ENCODE measurements around the gene TLR3. TPM values are rescaled to one million over a fixed set of nuclear protein-coding genes. Genes with fewer than 3 reads are reported as not detected.

Gene TLR3
- total RNA-seq: not detected

- DNase-seq: no peak
- Mint-ChIP-seq H3K27me3 (ENCODE audit: low read depth) (peaks cover 6% of the 10 kb centered on the region), H3K4me1 (ENCODE audit: low read depth) (peaks cover 11% of the 10 kb centered on the region), H3K9me3 (no peaks in the 10 kb centered on the region), H3K36me3 (ENCODE audit: low read depth) (no peaks in the 10 kb centered on the region), H3K27ac (no peak within 1 kb of the TSS), H3K4me3 (peak within 1 kb of the TSS; percentile 57)
- intact Hi-C loops (cut with micrococcal nuclease): loop anchor here (1.0 kb wide), 4 partner anchors 69 to 519 kb away; partner anchors contain the start of gene CYP4V2
- CTCF ChIA-PET: interaction anchor here (0.7 to 2.0 kb wide), 7 partner anchors 63 to 518 kb away, joined by 3 to 10 read pairs (median 5); no protein-coding TSS in a partner anchor
These were observed at the start of gene TLR3 for GRCh38 chr4:186068581-186069348. Gene TLR3, plus strand, starts transcription at chr4:186069156. Its CDS starts 7,464 bp downstream, at chr4:186076620.

GRCh38 chr4:186019269-186019668, 49.7 kb upstream of the TLR3 start:
- no peaks in the 10 kb centered on the region for H3K4me1 Mint-ChIP-seq (ENCODE audit: low read depth)
- intact Hi-C loops (cut with micrococcal nuclease): no loop called here
- CTCF ChIA-PET: no interaction called here
- H3K4me3 Mint-ChIP-seq: no peak overlapping the region
- H3K27ac Mint-ChIP-seq: no peak overlapping the region
- H3K27me3 Mint-ChIP-seq (ENCODE audit: low read depth): peaks cover 25% of the 10 kb centered on the region
- DNase-seq: no peak
- H3K36me3 Mint-ChIP-seq (ENCODE audit: low read depth): no peaks in the 10 kb centered on the region
- H3K9me3 Mint-ChIP-seq: no peaks in the 10 kb centered on the region

GRCh38 chr4:186020106-186020792, 48.7 kb upstream of the TLR3 start:
- H3K9me3 Mint-ChIP-seq: no peaks in the 10 kb centered on the region
- CTCF ChIA-PET: interaction anchor here (0.6 to 2.3 kb wide), 2 partner anchors 19 to 701 kb away, joined by 3 to 8 read pairs; no protein-coding TSS in a partner anchor
- H3K27ac Mint-ChIP-seq: no peak overlapping the region
- intact Hi-C loops (cut with micrococcal nuclease): loop anchor here (5.0 kb wide), 1 partner anchor 378 kb away; no protein-coding TSS in a partner anchor
- DNase-seq: no peak
- no peak overlapping the region for H3K4me3 Mint-ChIP-seq
- peaks cover 24% of the 10 kb centered on the region for H3K27me3 Mint-ChIP-seq (ENCODE audit: low read depth)
- no peaks in the 10 kb centered on the region for H3K36me3 Mint-ChIP-seq (ENCODE audit: low read depth)
- H3K4me1 Mint-ChIP-seq (ENCODE audit: low read depth): no peaks in the 10 kb centered on the region

- Mint-ChIP-seq H3K36me3 (ENCODE audit: low read depth) (no peaks in the 10 kb centered on the region), H3K4me1 (ENCODE audit: low read depth) (no peaks in the 10 kb centered on the region), H3K27ac (no peak overlapping the region), H3K9me3 (no peaks in the 10 kb centered on the region), H3K27me3 (ENCODE audit: low read depth) (peaks cover 20% of the 10 kb centered on the region), H3K4me3 (no peak overlapping the region)
- intact Hi-C loops (cut with micrococcal nuclease): loop anchor here (5.0 kb wide), 1 partner anchor 379 kb away; no protein-coding TSS in a partner anchor
- CTCF ChIA-PET: interaction anchor here (0.6 to 2.3 kb wide), 4 partner anchors 18 to 701 kb away, joined by 3 to 8 read pairs (median 4); no protein-coding TSS in a partner anchor
- DNase-seq: no peak
These were observed 48.1 kb upstream of the TLR3 start for GRCh38 chr4:186020793-186021407.

GRCh38 chr4:186021461-186022167, 47.3 kb upstream of the TLR3 start:
- peaks cover 19% of the 10 kb centered on the region for H3K27me3 Mint-ChIP-seq (ENCODE audit: low read depth)
- DNase-seq: peak; percentile 8
- H3K4me3 Mint-ChIP-seq: no peak overlapping the region
- no peak overlapping the region for H3K27ac Mint-ChIP-seq
- no peaks in the 10 kb centered on the region for H3K9me3 Mint-ChIP-seq
- no peaks in the 10 kb centered on the region for H3K4me1 Mint-ChIP-seq (ENCODE audit: low read depth)
- intact Hi-C loops (cut with micrococcal nuclease): loop anchor here (5.0 kb wide), 1 partner anchor 379 kb away; no protein-coding TSS in a partner anchor
- CTCF ChIA-PET: interaction anchor here (0.6 to 2.3 kb wide), 3 partner anchors 18 to 380 kb away, joined by 3 to 8 read pairs (median 6); no protein-coding TSS in a partner anchor
- no peaks in the 10 kb centered on the region for H3K36me3 Mint-ChIP-seq (ENCODE audit: low read depth)

GRCh38 chr4:186023975-186024374, 45.0 kb upstream of the TLR3 start:
- no peak overlapping the region for H3K4me3 Mint-ChIP-seq
- DNase-seq: no peak
- no peak overlapping the region for H3K27ac Mint-ChIP-seq
- H3K4me1 Mint-ChIP-seq (ENCODE audit: low read depth): no peaks in the 10 kb centered on the region
- CTCF ChIA-PET: interaction anchor here (1.4 kb wide), 1 partner anchor 14 kb away, joined by 3 read pairs; no protein-coding TSS in a partner anchor
- H3K27me3 Mint-ChIP-seq (ENCODE audit: low read depth): peaks cover 25% of the 10 kb centered on the region
- intact Hi-C loops (cut with micrococcal nuclease): loop anchor here (5.0 kb wide), 1 partner anchor 382 kb away; no protein-coding TSS in a partner anchor
- H3K36me3 Mint-ChIP-seq (ENCODE audit: low read depth): no peaks in the 10 kb centered on the region
- peaks cover 4% of the 10 kb centered on the region for H3K9me3 Mint-ChIP-seq

- intact Hi-C loops (cut with micrococcal nuclease): loop anchor here (5.0 kb wide), 1 partner anchor 383 kb away; no protein-coding TSS in a partner anchor
- CTCF ChIA-PET: interaction anchor here (1.4 kb wide), 1 partner anchor 13 kb away, joined by 3 read pairs; no protein-coding TSS in a partner anchor
- Mint-ChIP-seq H3K27me3 (ENCODE audit: low read depth) (peaks cover 30% of the 10 kb centered on the region), H3K27ac (no peak overlapping the region), H3K36me3 (ENCODE audit: low read depth) (no peaks in the 10 kb centered on the region), H3K4me3 (no peak overlapping the region), H3K9me3 (peaks cover 4% of the 10 kb centered on the region), H3K4me1 (ENCODE audit: low read depth) (no peaks in the 10 kb centered on the region)
- no peak for DNase-seq
These were observed 44.1 kb upstream of the TLR3 start for GRCh38 chr4:186024637-186025407.

- Mint-ChIP-seq H3K36me3 (ENCODE audit: low read depth) (no peaks in the 10 kb centered on the region), H3K4me1 (ENCODE audit: low read depth) (no peaks in the 10 kb centered on the region), H3K9me3 (peaks cover 4% of the 10 kb centered on the region), H3K27me3 (ENCODE audit: low read depth) (peaks cover 30% of the 10 kb centered on the region), H3K27ac (no peak overlapping the region), H3K4me3 (no peak overlapping the region)
- CTCF ChIA-PET: interaction anchor here (1.4 kb wide), 1 partner anchor 13 kb away, joined by 3 read pairs; no protein-coding TSS in a partner anchor
- no peak for DNase-seq
- intact Hi-C loops (cut with micrococcal nuclease): no loop called here
These were observed 43.6 kb upstream of the TLR3 start for GRCh38 chr4:186025408-186025690.

GRCh38 chr4:186027405-186027804, 41.6 kb upstream of the TLR3 start:
- Mint-ChIP-seq H3K27me3 (ENCODE audit: low read depth) (peaks cover 32% of the 10 kb centered on the region), H3K4me1 (ENCODE audit: low read depth) (no peaks in the 10 kb centered on the region), H3K4me3 (no peak overlapping the region), H3K27ac (no peak overlapping the region), H3K9me3 (peaks cover 4% of the 10 kb centered on the region), H3K36me3 (ENCODE audit: low read depth) (no peaks in the 10 kb centered on the region)
- CTCF ChIA-PET: interaction anchor here (0.7 kb wide), 1 partner anchor 9 kb away, joined by 3 read pairs; no protein-coding TSS in a partner anchor
- intact Hi-C loops (cut with micrococcal nuclease): no loop called here
- DNase-seq: peak; percentile 5

- Mint-ChIP-seq H3K27me3 (ENCODE audit: low read depth) (peaks cover 30% of the 10 kb centered on the region), H3K4me3 (no peak overlapping the region), H3K9me3 (peaks cover 7% of the 10 kb centered on the region), H3K4me1 (ENCODE audit: low read depth) (no peaks in the 10 kb centered on the region), H3K36me3 (ENCODE audit: low read depth) (no peaks in the 10 kb centered on the region), H3K27ac (no peak overlapping the region)
- CTCF ChIA-PET: no interaction called here
- no peak for DNase-seq
- intact Hi-C loops (cut with micrococcal nuclease): no loop called here
These were observed 39.2 kb upstream of the TLR3 start for GRCh38 chr4:186029571-186030398.
